Immature natural killer cell (primary cell): ENCODE results near the gene ZNF511. TPM values are rescaled to one million over a fixed set of nuclear protein-coding genes. Genes with fewer than 3 reads are reported as not detected.

Source experiments
- DNase-seq, 3 donors: peaks; one replicate each; pipeline ENCODE4 v3.0.0; 2022; ENCODE audit warnings: mixed read lengths in 1 of 3
- H3K27ac Mint-ChIP-seq, 6 donors: one replicate each; pipeline ENCODE4 v1.8.0; 2020; ENCODE audit warnings: mixed read lengths in 6 of 6, mild to moderate bottlenecking in 5 of 6, inconsistent platforms in 4 of 6, moderate library complexity in 3 of 6
- H3K27me3 Mint-ChIP-seq, 3 donors: one replicate each; pipeline ENCODE4 v1.8.0; 2020 to 2021; ENCODE audit warnings: low read depth in 3 of 3, mild to moderate bottlenecking in 3 of 3, mixed read lengths in 3 of 3, moderate library complexity in 3 of 3, inconsistent platforms in 1 of 3
- H3K36me3 Mint-ChIP-seq, 3 donors: one replicate each; pipeline ENCODE4 v1.8.0; 2020; ENCODE audit warnings: mixed read lengths in 3 of 3, inconsistent platforms in 2 of 3, mild to moderate bottlenecking in 2 of 3
- H3K4me1 Mint-ChIP-seq, 2 donors: one replicate each; pipeline ENCODE4 v1.8.0; 2020; ENCODE audit warnings: inconsistent platforms in 2 of 2, mild to moderate bottlenecking in 2 of 2, mixed read lengths in 2 of 2, moderate library complexity in 1 of 2
- H3K4me3 Mint-ChIP-seq, 5 donors: one replicate each; pipeline ENCODE4 v1.8.0; 2020; ENCODE audit warnings: mild to moderate bottlenecking in 5 of 5, mixed read lengths in 5 of 5, inconsistent platforms in 3 of 5, moderate library complexity in 3 of 5
- H3K9me3 Mint-ChIP-seq, 6 donors: one replicate each; pipeline ENCODE4 v1.8.0; 2020; ENCODE audit warnings: mild to moderate bottlenecking in 6 of 6, mixed read lengths in 6 of 6, inconsistent platforms in 4 of 6, moderate library complexity in 3 of 6
- polyA plus RNA-seq, 3 donors: library from polyadenylated mRNA; unstranded; fragments of 300-500 nt; fragmentation: Illumina TruSeq; gene quantifications; one replicate each; pipeline ENCODE4 v1.2.3, GENCODE V29; 2021

ZNF511 gene
- polyA plus RNA-seq, 3 donors from 2014 or later, result 73.2 to 90.2 (median 88.0) TPM

GRCh38 chr10:133341983-133342382, 33.3 kb downstream of the ZNF511 start:
- H3K4me3 Mint-ChIP-seq, result no peak overlapping the region

GRCh38 chr10:133342942-133343341, 34.2 kb downstream of the ZNF511 start:
- Mint-ChIP-seq H3K27me3 (peaks cover 7 to 21% (median 9%) of the 10 kb centered on the region in 3 donors), H3K9me3 (no peaks in the 10 kb centered on the region), H3K4me1 (no peaks in the 10 kb centered on the region), H3K36me3 (no peaks in the 10 kb centered on the region), H3K4me3 (no peak overlapping the region), H3K27ac (no peak overlapping the region)
- no peak for DNase-seq

More at GRCh38 chr10:133341983-133342382, 33.3 kb downstream of the ZNF511 start:
- no peaks in the 10 kb centered on the region for H3K36me3 Mint-ChIP-seq
- no peaks in the 10 kb centered on the region for H3K9me3 Mint-ChIP-seq
- no peaks in the 10 kb centered on the region for H3K4me1 Mint-ChIP-seq
- H3K27me3 Mint-ChIP-seq, result peaks cover 7 to 21% (median 9%) of the 10 kb centered on the region in 3 donors
- DNase-seq, result no peak
- H3K27ac Mint-ChIP-seq, result no peak overlapping the region

GRCh38 chr10:133343558-133343957, 34.8 kb downstream of the ZNF511 start:
- no peaks in the 10 kb centered on the region for H3K4me1 Mint-ChIP-seq
- no peak overlapping the region for H3K27ac Mint-ChIP-seq
- no peak overlapping the region for H3K4me3 Mint-ChIP-seq
- peaks cover 7 to 21% (median 9%) of the 10 kb centered on the region in 3 donors for H3K27me3 Mint-ChIP-seq
- no peak for DNase-seq
- H3K36me3 Mint-ChIP-seq, result no peaks in the 10 kb centered on the region
- H3K9me3 Mint-ChIP-seq, result no peaks in the 10 kb centered on the region

GRCh38 chr10:133344236-133344635, 35.5 kb downstream of the ZNF511 start:
- H3K4me3 Mint-ChIP-seq, result no peak overlapping the region
- no peak overlapping the region for H3K27ac Mint-ChIP-seq
- peaks cover 8 to 21% (median 9%) of the 10 kb centered on the region in 3 donors for H3K27me3 Mint-ChIP-seq
- H3K4me1 Mint-ChIP-seq, result no peaks in the 10 kb centered on the region
- DNase-seq, result no peak
- no peaks in the 10 kb centered on the region for H3K36me3 Mint-ChIP-seq
- no peaks in the 10 kb centered on the region for H3K9me3 Mint-ChIP-seq

GRCh38 chr10:133346413-133346812, 37.7 kb downstream of the ZNF511 start:
- Mint-ChIP-seq H3K9me3 (no peaks in the 10 kb centered on the region), H3K36me3 (no peaks in the 10 kb centered on the region), H3K27me3 (peaks cover 6 to 23% (median 9%) of the 10 kb centered on the region in 3 donors), H3K4me1 (no peaks in the 10 kb centered on the region), H3K27ac (no peak overlapping the region), H3K4me3 (no peak overlapping the region)
- no peak for DNase-seq

GRCh38 chr10:133347710-133348517, 39.2 kb downstream of the ZNF511 start:
- Mint-ChIP-seq H3K27ac (no peak overlapping the region), H3K9me3 (no peaks in the 10 kb centered on the region), H3K27me3 (peaks cover 4 to 13% (median 8%) of the 10 kb centered on the region in 3 donors), H3K4me3 (no peak overlapping the region), H3K4me1 (no peaks in the 10 kb centered on the region), H3K36me3 (no peaks in the 10 kb centered on the region)
- no peak for DNase-seq

- Mint-ChIP-seq H3K27ac (no peak overlapping the region), H3K27me3 (peaks cover 2 to 9% (median 8%) of the 10 kb centered on the region in 3 donors), H3K36me3 (no peaks in the 10 kb centered on the region)
These were observed 40.5 kb downstream of the ZNF511 start for GRCh38 chr10:133349160-133349568.

GRCh38 chr10:133349577-133350011, 40.9 kb downstream of the ZNF511 start:
- Mint-ChIP-seq H3K36me3 (no peaks in the 10 kb centered on the region), H3K9me3 (no peaks in the 10 kb centered on the region), H3K27ac (no peak overlapping the region), H3K4me1 (no peaks in the 10 kb centered on the region), H3K27me3 (peaks cover 2 to 8% (median 5%) of the 10 kb centered on the region in 3 donors), H3K4me3 (no peak overlapping the region)
- DNase-seq, result no peak

More at GRCh38 chr10:133349160-133349568, 40.5 kb downstream of the ZNF511 start:
- no peak overlapping the region for H3K4me3 Mint-ChIP-seq
- H3K9me3 Mint-ChIP-seq, result no peaks in the 10 kb centered on the region
- DNase-seq, result no peak
- H3K4me1 Mint-ChIP-seq, result no peaks in the 10 kb centered on the region

GRCh38 chr10:133350283-133350949, 41.7 kb downstream of the ZNF511 start:
- no peak for DNase-seq
- Mint-ChIP-seq H3K27ac (no peak overlapping the region), H3K9me3 (no peaks in the 10 kb centered on the region), H3K36me3 (no peaks in the 10 kb centered on the region), H3K4me1 (no peaks in the 10 kb centered on the region), H3K4me3 (no peak overlapping the region), H3K27me3 (peaks cover 2 to 8% (median 5%) of the 10 kb centered on the region in 3 donors)

GRCh38 chr10:133350950-133351329, 42.2 kb downstream of the ZNF511 start:
- Mint-ChIP-seq H3K9me3 (no peaks in the 10 kb centered on the region), H3K27ac (no peak overlapping the region), H3K4me3 (no peak overlapping the region), H3K36me3 (no peaks in the 10 kb centered on the region), H3K4me1 (no peaks in the 10 kb centered on the region), H3K27me3 (peaks cover 2 to 3% (median 3%) of the 10 kb centered on the region in 3 donors)
- DNase-seq, result no peak

GRCh38 chr10:133351408-133352318, 42.9 kb downstream of the ZNF511 start:
- no peak overlapping the region for H3K27ac Mint-ChIP-seq
- H3K36me3 Mint-ChIP-seq, result no peaks in the 10 kb centered on the region
- H3K4me1 Mint-ChIP-seq, result peaks cover 0 to 2% of the 10 kb centered on the region in 2 donors
- H3K27me3 Mint-ChIP-seq, result peaks cover 0 to 2% (median 2%) of the 10 kb centered on the region in 3 donors
- no peaks in the 10 kb centered on the region for H3K9me3 Mint-ChIP-seq
- no peak for DNase-seq
- no peak overlapping the region for H3K4me3 Mint-ChIP-seq

GRCh38 chr10:133353202-133353959, 44.7 kb downstream of the ZNF511 start:
- H3K27ac Mint-ChIP-seq, result no peak overlapping the region
- no peak for DNase-seq
- H3K9me3 Mint-ChIP-seq, result no peaks in the 10 kb centered on the region
- no peaks in the 10 kb centered on the region for H3K36me3 Mint-ChIP-seq
- H3K4me1 Mint-ChIP-seq, result peaks cover 0 to 4% of the 10 kb centered on the region in 2 donors
- no peak overlapping the region for H3K4me3 Mint-ChIP-seq
- H3K27me3 Mint-ChIP-seq, result peaks cover 0 to 2% (median 2%) of the 10 kb centered on the region in 3 donors
